NCI-H2196 treated with DMSO at 0.1 percent for 48 hours (cell line): Measurements from ENCODE around the gene SNTB2.

Experiments used
- DNase-seq: peaks from one replicate; lab custom pipeline; 2025; ENCODE audit not compliant: unreplicated experiment; lab: John Stamatoyannopoulos, UW

Gene SNTB2

DNA sequence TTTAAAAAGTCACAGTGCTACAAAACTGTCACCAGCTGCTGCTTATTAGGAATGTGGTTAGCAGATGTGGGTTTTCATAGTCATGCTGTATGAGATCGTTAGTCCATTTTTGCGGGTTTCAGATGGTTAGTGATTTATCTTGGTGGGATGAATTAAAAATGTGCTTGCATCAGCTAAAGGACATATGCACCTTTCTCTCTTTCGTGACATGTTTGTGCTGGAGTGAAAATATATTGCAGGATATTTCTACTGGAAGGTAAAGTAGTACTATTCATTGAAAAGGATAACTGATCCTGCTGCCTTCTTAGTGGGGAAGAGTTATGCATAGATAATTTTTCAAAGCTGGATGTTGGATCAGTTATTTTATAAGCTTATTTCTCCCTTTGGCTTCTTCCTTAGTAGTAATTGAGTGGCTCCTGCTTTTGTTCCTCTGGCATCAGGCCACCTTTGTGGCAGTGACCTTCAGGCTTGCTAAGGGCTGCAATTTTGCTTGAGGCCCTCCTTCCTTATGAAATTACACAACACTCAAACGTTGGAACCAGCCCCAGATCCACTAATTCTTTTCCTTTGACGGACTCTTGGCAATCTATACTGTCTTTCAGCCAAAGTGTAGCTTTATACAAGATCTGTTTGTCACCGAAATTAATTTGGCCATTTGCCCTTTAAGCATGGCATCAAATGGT, 7.5 kb upstream of the SNTB2 start:
- DNase-seq = peak; percentile 25

DNA sequence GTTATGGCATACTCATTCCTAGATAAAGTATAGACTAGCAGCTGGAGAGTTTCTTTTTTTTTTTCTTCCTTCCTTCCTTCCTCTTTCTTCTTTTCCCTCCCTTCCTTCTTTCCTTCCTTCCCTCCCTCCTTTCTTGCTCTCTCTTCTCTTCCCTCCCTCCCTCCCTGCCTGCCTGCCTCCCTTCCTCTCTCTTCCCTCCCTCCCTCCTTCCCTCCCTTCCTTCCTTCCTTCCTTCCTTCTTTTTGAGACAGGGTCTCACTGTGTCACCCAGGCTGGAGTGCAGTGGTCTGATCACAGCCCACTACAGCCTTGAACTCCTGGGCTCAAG, 7.0 kb upstream of the SNTB2 start:
- DNase-seq = no peak

DNA sequence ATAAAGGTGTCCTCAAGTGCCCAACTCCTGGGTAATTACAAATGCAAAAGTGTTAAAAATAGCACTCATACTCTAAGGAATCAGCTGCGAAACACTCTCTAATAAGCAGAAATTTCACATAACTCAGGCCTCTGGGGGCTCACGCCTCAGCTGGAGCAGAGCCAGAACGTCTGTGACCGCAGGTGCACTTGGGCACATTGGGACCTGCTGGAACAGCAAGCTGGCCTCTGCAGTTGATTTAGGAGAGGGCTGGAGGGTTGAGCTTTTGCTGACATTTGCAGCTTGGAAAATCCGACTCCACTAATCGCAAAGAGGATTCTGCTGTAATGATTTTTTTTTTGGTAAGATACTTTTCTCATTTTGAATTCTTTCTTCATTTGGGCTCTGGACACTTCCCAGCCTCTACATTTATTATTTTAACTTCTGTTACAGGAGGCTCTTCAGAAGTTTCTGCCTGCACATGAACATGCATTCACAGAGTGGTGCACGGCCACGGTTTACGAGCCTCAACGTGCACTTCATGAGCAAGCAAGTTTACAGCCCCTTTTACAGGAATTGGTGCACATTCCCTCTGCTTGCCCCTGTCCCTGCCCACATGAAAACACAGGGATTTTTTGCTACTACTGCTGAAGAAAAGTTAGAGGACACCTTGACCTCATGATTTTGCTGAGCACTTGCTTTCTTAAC, 4.1 kb upstream of the SNTB2 start:
- no peak for DNase-seq

DNA sequence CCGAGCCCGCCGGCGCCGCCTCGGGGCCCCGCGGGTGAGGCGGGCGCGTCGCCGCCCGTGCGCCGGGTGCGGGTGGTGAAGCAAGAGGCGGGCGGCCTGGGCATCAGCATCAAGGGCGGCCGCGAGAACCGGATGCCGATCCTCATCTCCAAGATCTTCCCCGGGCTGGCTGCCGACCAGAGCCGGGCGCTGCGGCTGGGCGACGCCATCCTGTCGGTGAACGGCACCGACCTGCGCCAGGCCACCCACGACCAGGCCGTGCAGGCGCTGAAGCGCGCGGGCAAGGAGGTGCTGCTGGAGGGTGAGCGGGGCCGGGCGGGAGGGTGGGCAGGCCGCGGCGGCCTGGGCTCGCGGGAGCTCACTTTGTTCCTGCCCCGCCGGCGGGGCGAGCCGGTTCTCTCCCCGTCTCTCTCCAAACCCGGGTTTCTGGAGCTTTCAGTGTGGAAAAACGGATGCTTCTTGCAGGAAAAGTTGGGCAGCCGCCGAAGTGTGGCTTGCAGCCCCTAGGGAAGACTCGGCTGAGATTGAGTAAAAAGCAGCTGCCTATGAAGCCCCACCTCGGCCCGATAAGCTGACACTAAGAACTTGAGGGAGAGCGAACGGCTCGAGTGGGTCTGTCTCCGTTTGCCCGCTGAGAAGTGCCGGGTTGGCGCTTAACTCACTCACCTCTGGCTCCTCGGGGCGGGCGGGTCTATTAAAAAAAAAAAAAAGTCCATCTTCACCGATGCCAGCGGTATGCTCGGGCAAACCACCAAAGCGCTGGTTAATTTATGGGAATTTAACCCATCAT, 677 bp downstream of the SNTB2 start:
- no peak for DNase-seq

DNA sequence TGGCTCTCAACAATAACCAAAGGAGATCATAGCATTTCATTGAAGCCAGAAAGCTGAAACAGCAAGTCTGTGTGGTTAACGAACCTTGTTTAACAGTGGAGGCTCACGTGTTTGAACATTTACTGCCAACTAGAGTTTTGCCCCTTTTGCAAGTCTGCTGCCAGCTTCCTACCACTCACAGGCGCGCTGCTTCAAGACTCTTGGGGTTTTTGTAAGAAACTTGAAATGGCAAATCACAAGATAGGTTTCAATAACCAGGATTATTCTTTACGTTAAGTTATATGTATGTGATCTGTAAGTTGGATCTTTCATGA, 1.2 kb downstream of the SNTB2 start:
- no peak for DNase-seq

DNA sequence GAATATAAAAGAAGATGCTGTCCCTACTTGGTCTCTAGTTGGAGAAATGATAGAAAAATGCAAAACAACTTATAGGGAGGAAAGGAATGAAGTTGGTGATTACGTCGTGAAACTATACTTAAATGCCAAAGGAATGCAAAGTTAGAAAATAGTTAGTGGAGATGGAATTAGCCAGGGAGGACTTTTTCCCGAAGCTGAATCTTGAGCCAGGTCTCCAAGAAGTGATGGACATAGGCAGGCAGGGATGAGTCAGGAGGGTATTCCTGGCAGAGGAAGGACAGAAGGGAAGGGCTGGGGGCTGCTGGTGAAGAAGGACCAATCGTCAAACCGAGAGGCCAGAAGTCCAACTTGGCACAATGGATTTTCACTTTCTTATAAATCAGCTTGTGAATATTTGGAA, 1.8 kb downstream of the SNTB2 start:
- no peak for DNase-seq

DNA sequence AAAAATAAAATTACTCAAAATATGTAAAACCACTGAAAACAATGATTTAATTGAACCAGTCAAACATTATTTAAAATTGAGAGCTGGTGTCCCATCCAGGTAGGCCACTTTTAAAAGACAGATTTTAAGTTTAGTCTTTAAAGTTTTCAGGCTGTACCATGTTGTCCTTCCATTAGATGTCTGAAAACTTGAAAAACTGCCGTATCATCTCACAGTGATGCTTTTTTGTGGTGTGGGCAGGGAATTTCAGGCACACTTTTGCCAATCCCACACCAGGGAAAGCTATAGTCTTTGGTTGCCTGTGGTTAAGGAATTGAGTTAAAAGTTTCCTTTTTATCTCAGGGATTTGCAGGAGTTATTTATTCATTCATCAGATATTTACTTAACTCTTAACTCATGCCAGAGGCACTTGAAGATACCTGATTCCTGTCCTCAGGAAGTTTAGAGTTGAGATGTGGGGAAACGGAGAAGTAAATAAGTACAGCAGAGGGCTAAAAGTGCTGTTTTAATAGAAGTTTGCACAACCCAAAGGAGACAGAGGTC, 3.2 kb downstream of the SNTB2 start:
- DNase-seq = no peak

DNA sequence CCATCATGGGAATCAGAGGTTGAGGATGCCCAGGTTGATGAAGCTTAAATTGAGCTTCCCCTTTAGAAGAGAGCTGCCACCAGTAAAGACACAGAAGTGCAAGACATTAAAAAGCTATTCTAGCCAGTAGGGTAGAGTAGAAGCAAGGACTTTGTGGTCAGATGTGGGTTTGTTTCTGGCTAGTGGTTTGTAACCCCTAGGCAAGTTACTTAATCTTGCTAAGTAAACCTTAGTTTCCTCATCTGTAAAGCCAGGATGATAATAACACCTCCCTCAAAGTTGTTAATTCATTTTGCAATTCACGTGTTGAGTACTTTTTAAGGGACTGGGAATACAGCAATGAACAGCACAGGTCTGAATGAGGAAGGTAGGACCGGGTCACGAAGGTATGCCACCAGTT, 3.6 kb downstream of the SNTB2 start:
- DNase-seq = no peak

DNA sequence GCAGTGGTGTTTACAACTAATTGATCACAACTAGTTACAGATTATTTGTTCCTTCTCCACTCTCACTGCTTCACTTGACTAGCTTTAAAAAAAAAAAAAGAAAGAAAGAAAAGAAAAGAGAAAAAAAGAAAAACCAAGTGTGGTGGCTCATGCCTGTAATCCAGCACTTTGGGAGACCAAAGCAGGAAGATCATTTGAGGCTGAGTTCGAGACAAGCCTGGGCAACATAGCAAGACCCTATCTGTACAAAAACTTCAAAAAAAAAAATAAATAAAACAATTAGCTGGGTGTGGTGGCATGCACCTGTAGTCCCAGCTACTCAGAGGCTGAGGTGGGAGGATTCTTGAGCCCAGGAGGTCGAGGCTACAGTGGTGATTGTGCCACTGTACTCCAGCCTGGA, 4.2 kb downstream of the SNTB2 start:
- DNase-seq = no peak

DNA sequence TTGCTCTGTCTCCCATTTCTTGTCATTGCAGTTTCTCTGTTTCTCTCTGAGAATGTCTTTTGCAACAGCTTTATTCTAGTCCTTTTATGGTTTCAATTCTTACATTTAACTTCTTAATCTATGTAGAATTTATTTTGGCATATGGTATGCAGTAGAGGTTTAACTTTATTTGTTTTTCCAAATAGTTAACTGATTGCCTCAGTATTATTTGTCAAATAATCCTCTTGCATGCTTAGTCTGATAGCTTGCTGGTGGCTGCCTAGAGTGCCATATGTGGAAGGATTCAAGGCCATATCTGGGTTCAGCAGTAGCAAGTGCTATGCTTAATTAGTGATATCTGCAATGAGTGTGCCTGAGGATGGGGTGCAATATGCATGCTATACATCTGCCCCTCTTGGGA, 6.9 kb downstream of the SNTB2 start:
- DNase-seq = no peak

DNA sequence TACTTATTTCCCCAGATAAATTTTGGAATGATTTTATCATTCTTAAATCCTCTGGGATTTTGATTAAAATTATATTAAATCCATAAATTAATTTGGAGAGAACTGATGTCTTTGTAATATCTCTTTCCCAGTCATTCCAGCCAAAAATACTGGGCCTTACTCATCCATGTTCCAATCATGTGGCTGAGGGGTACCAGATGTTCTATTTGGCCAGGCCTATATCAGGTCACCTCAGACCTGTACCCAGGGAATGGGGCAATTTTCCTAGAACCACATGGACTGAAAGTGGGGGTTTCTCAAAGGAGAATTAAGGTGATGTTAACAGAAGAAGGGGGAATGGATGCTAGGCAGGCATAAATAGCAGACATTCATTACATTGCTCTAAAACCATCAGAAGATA, 7.5 kb downstream of the SNTB2 start:
- no peak for DNase-seq

DNA sequence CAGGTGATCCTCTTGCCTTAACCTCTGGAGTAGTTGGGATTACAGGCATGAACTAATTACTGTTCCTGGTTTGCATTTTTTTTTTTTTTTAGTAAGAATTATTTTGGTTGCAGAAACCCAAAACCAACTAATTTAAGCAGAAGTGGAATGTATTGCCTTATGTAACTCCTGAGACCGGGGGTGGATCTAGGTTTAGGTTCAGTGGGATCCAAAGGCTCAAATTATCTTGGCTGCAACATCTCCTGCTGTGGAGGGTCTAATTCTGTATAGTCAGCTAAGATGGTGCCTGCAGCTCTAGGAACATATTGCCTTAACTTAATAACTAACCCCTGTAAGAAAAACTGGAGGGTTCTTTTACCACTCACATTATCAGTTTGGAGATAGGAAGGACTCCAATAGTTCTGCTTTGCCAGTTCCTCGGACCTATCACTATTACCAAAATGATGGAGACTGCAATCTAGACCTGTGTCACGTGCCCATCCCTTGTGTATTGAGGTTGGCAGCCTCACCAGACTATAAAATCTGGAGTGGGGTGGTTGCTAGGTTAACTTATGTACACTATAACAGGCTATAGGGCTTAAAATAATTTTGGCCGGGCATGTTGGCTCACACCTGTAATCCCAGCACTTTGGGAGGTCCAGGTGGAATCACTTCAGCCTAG, 8.5 kb downstream of the SNTB2 start:
- DNase-seq = no peak

DNA sequence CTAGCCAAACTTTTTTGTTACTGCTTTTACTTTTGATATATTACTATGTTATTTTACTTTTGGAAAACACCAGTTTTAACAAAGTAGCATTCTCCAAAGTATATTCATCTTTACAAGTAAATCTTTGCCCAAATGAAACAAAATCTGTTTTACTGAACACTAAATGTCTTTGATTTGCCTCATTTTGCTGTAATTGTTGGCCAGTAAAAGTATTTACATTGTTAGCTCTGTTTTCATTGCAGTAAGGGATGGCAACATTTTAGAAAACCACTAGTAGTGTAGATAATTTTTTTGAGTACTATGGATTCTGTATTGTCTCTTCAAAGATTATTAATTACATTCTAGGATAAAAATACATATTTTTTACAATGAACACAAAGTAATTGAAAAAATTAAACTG, 10.6 kb downstream of the SNTB2 start:
- no peak for DNase-seq

DNA sequence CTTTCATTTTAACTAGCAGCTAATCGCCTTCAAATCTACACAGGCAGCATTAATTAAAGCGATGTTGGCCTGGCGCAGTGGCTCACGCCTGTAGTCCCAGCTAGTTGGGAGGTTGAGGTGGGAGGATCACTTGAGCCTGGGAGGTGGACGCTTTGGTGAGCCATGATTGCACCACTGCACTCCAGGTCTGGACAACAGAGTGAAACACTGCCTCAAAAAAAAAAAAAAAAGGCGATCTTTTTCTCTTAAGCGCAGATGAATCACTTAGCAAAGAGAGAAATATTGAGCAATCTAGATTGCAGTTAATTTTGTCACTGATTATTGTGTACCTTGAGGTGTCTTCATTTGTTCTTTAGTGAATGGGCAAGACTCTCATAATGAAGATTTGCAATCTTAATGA, 12.4 kb downstream of the SNTB2 start:
- no peak for DNase-seq

DNA sequence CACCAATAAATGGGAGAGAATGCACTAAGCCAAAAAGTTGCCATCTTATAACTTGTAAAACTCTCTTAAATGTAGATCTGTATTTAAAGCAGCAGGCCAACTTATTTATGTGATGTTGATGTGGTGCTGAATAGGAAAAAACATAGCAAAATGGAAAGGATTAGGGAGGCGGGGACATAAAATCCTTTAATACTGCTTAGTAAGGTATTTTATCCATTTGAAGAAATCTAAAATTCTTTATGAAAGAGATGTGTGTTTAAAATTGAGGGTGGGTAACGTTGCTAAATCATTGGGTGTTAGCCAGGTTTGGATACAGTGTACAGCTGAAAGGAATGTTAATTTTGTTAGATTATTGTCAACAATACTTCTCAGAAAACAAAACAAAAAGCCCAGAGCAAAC, 14.3 kb downstream of the SNTB2 start:
- DNase-seq = no peak

DNA sequence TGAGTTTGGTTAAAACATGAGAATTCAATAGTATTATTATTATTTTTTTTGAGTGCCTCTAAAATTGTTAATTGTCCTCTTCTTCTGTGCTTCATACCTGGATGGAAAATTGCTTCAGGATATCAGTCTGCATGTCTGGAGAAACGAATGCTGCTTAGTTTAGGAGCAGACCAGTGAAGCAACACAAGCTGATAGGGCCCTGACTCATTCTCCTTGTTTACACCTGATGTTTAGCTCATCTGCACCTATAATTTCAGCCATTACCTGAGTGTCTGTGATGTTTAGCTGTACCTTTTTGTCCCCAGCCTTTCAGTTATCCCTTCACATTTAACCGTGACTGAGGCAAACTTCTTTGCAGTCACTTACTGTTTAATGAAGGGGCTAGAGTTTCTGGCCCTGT, 14.8 kb downstream of the SNTB2 start:
- DNase-seq = no peak

DNA sequence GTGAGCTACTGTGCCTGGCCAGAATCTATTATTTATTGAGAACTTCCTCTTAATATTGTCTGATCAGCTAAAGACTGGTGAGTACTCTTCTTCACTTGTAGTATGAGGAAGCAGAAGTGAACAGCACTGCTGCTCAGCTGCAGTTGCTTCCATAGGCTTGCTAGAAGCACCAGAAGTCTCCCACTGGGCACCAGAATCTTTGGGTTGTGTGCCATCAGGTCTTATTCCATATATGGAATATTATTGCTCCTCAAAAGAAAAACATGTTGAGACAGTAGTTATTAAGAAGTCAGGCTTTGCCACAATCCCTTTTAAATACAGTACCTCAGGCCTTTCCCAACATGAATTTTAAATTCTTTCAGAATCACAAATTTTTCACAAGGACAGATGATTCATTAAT, 17.2 kb downstream of the SNTB2 start:
- DNase-seq = no peak

DNA sequence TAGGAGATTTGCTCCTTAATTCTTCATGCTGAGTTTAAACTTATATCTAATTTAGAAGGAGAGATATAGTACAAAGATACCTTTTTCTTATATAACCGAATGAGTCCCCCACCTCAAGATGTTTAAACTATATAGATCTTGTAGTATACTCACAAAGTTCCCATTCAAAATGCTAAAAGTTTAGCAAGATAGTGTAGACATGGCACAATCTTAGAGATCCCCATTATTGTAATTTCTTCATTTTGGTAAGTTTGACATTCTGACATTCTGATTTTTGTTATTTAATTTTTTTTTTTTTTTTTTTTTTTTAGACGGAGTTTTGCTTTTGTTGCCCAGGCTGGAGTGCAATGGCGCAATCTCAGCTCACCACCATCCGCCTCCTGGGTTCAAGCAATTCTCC, 22.8 kb downstream of the SNTB2 start:
- no peak for DNase-seq

DNA sequence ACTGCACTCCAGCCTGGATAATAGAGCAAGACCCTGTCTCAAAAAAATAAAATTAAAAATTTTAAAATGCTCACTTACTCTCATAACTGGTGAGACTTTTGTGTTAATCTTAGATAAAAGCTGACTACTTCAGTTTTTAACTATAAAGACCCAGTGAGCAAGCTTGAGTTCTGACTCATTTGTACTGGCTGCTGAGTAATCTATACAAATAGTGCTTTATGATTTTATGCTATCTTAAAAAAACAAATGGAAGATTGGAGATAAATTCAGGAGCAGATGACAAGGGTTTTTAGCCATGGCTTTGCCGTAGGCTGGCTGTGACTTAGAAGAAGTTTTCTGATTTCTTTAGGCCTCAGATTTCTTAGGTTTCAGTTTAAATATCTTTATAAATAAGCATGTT, 30.5 kb downstream of the SNTB2 start:
- no peak for DNase-seq

DNA sequence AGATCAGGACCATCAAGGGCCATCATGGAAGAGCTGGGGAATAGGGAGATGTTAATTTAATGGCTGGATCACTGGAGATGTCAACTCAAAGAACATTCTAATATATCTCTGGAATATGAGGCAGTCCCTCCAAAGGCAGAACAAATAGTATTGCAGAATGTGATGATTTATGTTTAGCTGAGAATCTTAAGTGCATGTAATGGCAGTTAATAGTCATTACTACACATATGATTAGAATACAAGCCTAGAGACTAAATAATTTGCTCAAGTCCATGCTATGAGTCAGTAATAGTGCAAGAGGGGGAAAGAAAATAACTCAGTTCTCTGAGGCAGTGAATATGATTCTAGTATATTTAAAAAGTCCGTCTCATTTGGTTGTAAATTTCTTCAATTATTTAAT, 32.3 kb downstream of the SNTB2 start:
- no peak for DNase-seq

DNA sequence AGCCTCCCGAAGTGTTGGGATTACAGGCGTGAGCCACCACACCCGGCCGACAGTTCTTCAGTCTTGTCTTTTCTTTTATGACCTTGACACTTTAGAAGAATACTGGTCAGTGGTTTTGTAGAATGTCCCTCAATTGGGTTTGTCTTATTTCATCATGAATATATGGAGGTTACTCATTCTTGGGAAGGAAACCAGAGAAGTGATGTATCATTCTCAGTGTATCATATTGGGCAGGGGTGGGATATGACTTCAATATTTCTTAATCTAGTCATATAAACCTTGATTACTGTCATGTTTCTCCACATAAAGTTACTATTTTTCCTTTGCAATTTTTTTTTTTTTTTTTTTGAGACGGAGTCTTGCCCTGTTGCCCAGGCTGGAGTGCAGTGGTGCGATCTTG, 36.9 kb downstream of the SNTB2 start:
- no peak for DNase-seq

DNA sequence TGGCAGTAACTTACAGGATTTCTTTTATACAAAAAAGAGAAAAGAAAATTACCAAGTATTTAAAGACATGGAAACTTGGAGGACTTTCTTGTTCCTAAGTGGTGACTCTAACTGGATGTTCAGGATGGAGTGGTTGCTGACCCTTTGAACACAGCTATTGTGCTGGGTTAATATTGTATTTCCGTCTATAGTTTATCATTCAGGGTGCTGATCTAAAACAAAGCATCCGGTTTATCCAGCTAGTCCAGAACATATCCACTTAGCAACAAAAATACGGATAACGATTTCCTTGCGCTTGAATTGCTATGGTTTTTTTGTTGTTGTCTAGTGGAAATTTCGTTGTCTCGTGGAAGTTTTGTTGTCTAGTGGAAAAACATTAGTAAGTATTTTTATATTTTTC, 38.2 kb downstream of the SNTB2 start:
- no peak for DNase-seq
